GM12801 (cell line): ENCODE data around the gene DNAJB7.

ENCODE experiments used
- CTCF ChIP-seq: IDR thresholded peaks from one replicate; pipeline ENCODE4 v1.5.1; 2011; ENCODE audit warnings: control low read depth; ENCODE audit not compliant: insufficient read length; ENCODE audit errors: extremely low read depth

The DNAJB7 gene

GRCh38 chr22:40834619-40835018 lies 27.3 kb downstream of the DNAJB7 start:
- no peak for TF ChIP-seq CTCF

- TF ChIP-seq CTCF, result no peak
Observed at GRCh38 chr22:40829131-40829530, 32.8 kb downstream of the DNAJB7 start.

GRCh38 chr22:40826984-40827741 lies 34.8 kb downstream of the DNAJB7 start:
- no peak for TF ChIP-seq CTCF

GRCh38 chr22:40823426-40823825 lies 38.5 kb downstream of the DNAJB7 start:
- TF ChIP-seq CTCF, result no peak

- no peak for TF ChIP-seq CTCF
Observed at GRCh38 chr22:40819599-40820140, 42.2 kb downstream of the DNAJB7 start.

GRCh38 chr22:40818747-40819598 lies 42.9 kb downstream of the DNAJB7 start, which contains the start of gene SLC25A17:
Gene SLC25A17, minus strand, starts transcription at chr22:40819346. Its CDS starts 98 bp downstream, at chr22:40819248.
- no peak for TF ChIP-seq CTCF

- TF ChIP-seq CTCF, result no peak
Observed at GRCh38 chr22:40818192-40818746, 43.6 kb downstream of the DNAJB7 start.
